Mucosa of stomach (tissue), 1 donor: ENCODE data around the gene SYNE1.
"Not testable (repeated sequence)": the region's sequence is repeated elsewhere in the genome, so short reads cannot be mapped to it uniquely, and the experiment has no call there.

ENCODE experiments used
- H3K27me3 ChIP-seq: one replicate; pipeline ENCODE4 v1.7.0; 2013; ENCODE audit warnings: mild to moderate bottlenecking, low read length; ENCODE audit not compliant: control insufficient read depth, insufficient read depth
- H3K36me3 ChIP-seq: one replicate; pipeline ENCODE4 v1.7.0; 2013; ENCODE audit warnings: low read length; ENCODE audit not compliant: control insufficient read depth, insufficient read depth
- H3K4me1 ChIP-seq: one replicate; pipeline ENCODE4 v1.7.0; 2013; ENCODE audit warnings: mild to moderate bottlenecking, low read length; ENCODE audit not compliant: control insufficient read depth, insufficient read depth
- H3K4me3 ChIP-seq: one replicate; pipeline ENCODE4 v1.7.0; 2013; ENCODE audit warnings: low read length
- H3K9ac ChIP-seq: one replicate; pipeline ENCODE4 v1.7.0; 2013; ENCODE audit warnings: mild to moderate bottlenecking, low read length, moderate library complexity
- H3K9me3 ChIP-seq: one replicate; pipeline ENCODE4 v1.7.0; 2013; ENCODE audit warnings: mild to moderate bottlenecking, low read length, moderate library complexity; ENCODE audit not compliant: control insufficient read depth
- donor health status: Pancreatic carcinoma.

SYNE1 gene

GRCh38 chr6:152646732-152647131 is 9.6 kb upstream of the SYNE1 start:
- H3K9ac ChIP-seq, H3K4me3 ChIP-seq, H3K27me3 ChIP-seq, H3K9me3 ChIP-seq, H3K36me3 ChIP-seq, H3K4me1 ChIP-seq: not testable (repeated sequence)

- Histone ChIP-seq H3K36me3 (no peaks in the 10 kb centered on the region), H3K9me3 (no peaks in the 10 kb centered on the region), H3K27me3 (peaks cover 12% of the 10 kb centered on the region), H3K4me1 (no peaks in the 10 kb centered on the region), H3K4me3 (no peak overlapping the region), H3K9ac (no peak overlapping the region)
Measured at GRCh38 chr6:152642578-152643375, 5.6 kb upstream of the SYNE1 start.

- no peaks in the 10 kb centered on the region for H3K9me3 ChIP-seq
- H3K4me3 ChIP-seq: peak overlapping the region; percentile 41
- no peaks in the 10 kb centered on the region for H3K36me3 ChIP-seq
- H3K4me1 ChIP-seq: peaks cover 13% of the 10 kb centered on the region
- no peak overlapping the region for H3K9ac ChIP-seq
- peaks cover 31% of the 10 kb centered on the region for H3K27me3 ChIP-seq
Measured at GRCh38 chr6:152636609-152637295, 410 bp downstream of the SYNE1 start.

- no peaks in the 10 kb centered on the region for H3K36me3 ChIP-seq
- H3K9me3 ChIP-seq: no peaks in the 10 kb centered on the region
- H3K9ac ChIP-seq: no peak overlapping the region
- H3K4me3 ChIP-seq: peak overlapping the region; percentile 41
- H3K27me3 ChIP-seq: peaks cover 31% of the 10 kb centered on the region
- H3K4me1 ChIP-seq: peaks cover 13% of the 10 kb centered on the region
Measured at GRCh38 chr6:152636021-152636608, 1.0 kb downstream of the SYNE1 start.

GRCh38 chr6:152634773-152635172 is 2.4 kb downstream of the SYNE1 start:
- Histone ChIP-seq H3K4me3 (no peak overlapping the region), H3K36me3 (no peaks in the 10 kb centered on the region), H3K4me1 (peaks cover 13% of the 10 kb centered on the region), H3K9ac (no peak overlapping the region), H3K9me3 (no peaks in the 10 kb centered on the region), H3K27me3 (peaks cover 31% of the 10 kb centered on the region)

- no peaks in the 10 kb centered on the region for H3K36me3 ChIP-seq
Measured at GRCh38 chr6:152632121-152632782, 4.9 kb downstream of the SYNE1 start.

GRCh38 chr6:152631376-152631775 is 5.8 kb downstream of the SYNE1 start:
- H3K27me3 ChIP-seq: peaks cover 7% of the 10 kb centered on the region
- H3K4me1 ChIP-seq: peaks cover 11% of the 10 kb centered on the region
- no peak overlapping the region for H3K9ac ChIP-seq
- no peaks in the 10 kb centered on the region for H3K9me3 ChIP-seq
- H3K4me3 ChIP-seq: no peak overlapping the region
- no peaks in the 10 kb centered on the region for H3K36me3 ChIP-seq

More at GRCh38 chr6:152632121-152632782, 4.9 kb downstream of the SYNE1 start:
- H3K27me3 ChIP-seq: peaks cover 14% of the 10 kb centered on the region
- no peak overlapping the region for H3K9ac ChIP-seq
- no peaks in the 10 kb centered on the region for H3K9me3 ChIP-seq
- H3K4me1 ChIP-seq: peaks cover 13% of the 10 kb centered on the region
- no peak overlapping the region for H3K4me3 ChIP-seq

- peaks cover 6% of the 10 kb centered on the region for H3K4me1 ChIP-seq
- no peak overlapping the region for H3K9ac ChIP-seq
- H3K4me3 ChIP-seq: no peak overlapping the region
- no peaks in the 10 kb centered on the region for H3K9me3 ChIP-seq
- H3K36me3 ChIP-seq: no peaks in the 10 kb centered on the region
- H3K27me3 ChIP-seq: peaks cover 2% of the 10 kb centered on the region
Measured at GRCh38 chr6:152630832-152631231, 6.3 kb downstream of the SYNE1 start.

- Histone ChIP-seq H3K4me1 (no peaks in the 10 kb centered on the region), H3K4me3 (no peak overlapping the region), H3K27me3 (no peaks in the 10 kb centered on the region), H3K36me3 (no peaks in the 10 kb centered on the region), H3K9ac (no peak overlapping the region), H3K9me3 (no peaks in the 10 kb centered on the region)
Measured at GRCh38 chr6:152625213-152625612, 11.9 kb downstream of the SYNE1 start.

- H3K27me3 ChIP-seq, H3K4me1 ChIP-seq, H3K36me3 ChIP-seq, H3K4me3 ChIP-seq, H3K9me3 ChIP-seq, H3K9ac ChIP-seq: not testable (repeated sequence)
Measured at GRCh38 chr6:152614776-152615175, 22.4 kb downstream of the SYNE1 start.

GRCh38 chr6:152609125-152609670 is 28.0 kb downstream of the SYNE1 start:
- no peak overlapping the region for H3K4me3 ChIP-seq
- H3K27me3 ChIP-seq: no peaks in the 10 kb centered on the region
- no peaks in the 10 kb centered on the region for H3K9me3 ChIP-seq
- no peaks in the 10 kb centered on the region for H3K36me3 ChIP-seq
- H3K9ac ChIP-seq: no peak overlapping the region
- H3K4me1 ChIP-seq: no peaks in the 10 kb centered on the region
